Naive thymus-derived CD4-positive, alpha-beta T cell (primary cell): ENCODE measurements around the gene XRCC6. TPM values are rescaled to one million over a fixed set of nuclear protein-coding genes. Genes with fewer than 3 reads are reported as not detected.

Experiments
- polyA plus RNA-seq, 2 donors: library from polyadenylated mRNA; unstranded; fragments of 300-500 nt; fragmentation: Illumina TruSeq; gene quantifications; one replicate each; pipeline ENCODE4 v1.2.3, GENCODE V29; 2021
- total RNA-seq, 6 experiments: library from RNA in 5 of 6; stranded (reverse) in 5 of 6; gene quantifications; 1 replicate in 5 of 6; 2 replicates in 1 of 6; pipeline ENCODE4 v1.2.3 and lab custom pipeline; 2021 to 2026

Gene XRCC6
- total and polyA plus RNA-seq, 7 experiments from 2014 or later: 139 to 542 (median 168) TPM

Other genes with a start within 250 kb of the XRCC6 start
- 1 to 10 TPM; 3.8 to 8.4 (median 6.2) TPM for gene TEF, start 239.4 kb upstream of the XRCC6 start, total RNA-seq
- gene TEF, start 239.4 kb upstream of the XRCC6 start, polyA plus RNA-seq: 1 to 10 TPM; 3.5 to 6.4 TPM
- 10 to 100 TPM; 19.3 to 37.8 (median 29.8) TPM for gene TOB2, start 174.5 kb upstream of the XRCC6 start, total RNA-seq
- 1 to 10 TPM; 8.2 to 9.7 TPM for gene TOB2, start 174.5 kb upstream of the XRCC6 start, polyA plus RNA-seq
- gene PHF5A, start 152.6 kb upstream of the XRCC6 start, total RNA-seq: 10 to 100 TPM; 27.8 to 63.9 (median 36.0) TPM
- 10 to 100 TPM; 22.4 to 25.8 TPM for gene PHF5A, start 152.6 kb upstream of the XRCC6 start, polyA plus RNA-seq
- 10 to 100 TPM; 64.5 to 84.8 (median 70.3) TPM for gene ACO2, start 152.2 kb upstream of the XRCC6 start, total RNA-seq
- 100 to 1,000 TPM in 1 of 2 donors, 10 to 100 TPM in 1; 60.5 to 101 TPM for gene ACO2, start 152.2 kb upstream of the XRCC6 start, polyA plus RNA-seq
- 10 to 100 TPM; 21.7 to 59.6 (median 28.5) TPM for gene POLR3H, start 76.8 kb upstream of the XRCC6 start, total RNA-seq
- 10 to 100 TPM; 24.2 to 32.2 TPM for gene POLR3H, start 76.8 kb upstream of the XRCC6 start, polyA plus RNA-seq
- gene CSDC2, start 60.3 kb upstream of the XRCC6 start, total RNA-seq: not detected
- not detected for gene CSDC2, start 60.3 kb upstream of the XRCC6 start, polyA plus RNA-seq
- gene PMM1, start 31.5 kb upstream of the XRCC6 start, total RNA-seq: 10 to 100 TPM; 22.5 to 34.3 (median 26.9) TPM
- 10 to 100 TPM; 40.7 to 42.8 TPM for gene PMM1, start 31.5 kb upstream of the XRCC6 start, polyA plus RNA-seq
- gene DESI1, start 252 bp upstream of the XRCC6 start, total RNA-seq: 10 to 100 TPM; 17.4 to 45.7 (median 24.5) TPM
- gene DESI1, start 252 bp upstream of the XRCC6 start, polyA plus RNA-seq: 10 to 100 TPM; 10.9 to 14.4 TPM
- gene SNU13, start 67.6 kb downstream of the XRCC6 start, total RNA-seq: 100 to 1,000 TPM; 117 to 180 (median 122) TPM
- 100 to 1,000 TPM; 283 to 295 TPM for gene SNU13, start 67.6 kb downstream of the XRCC6 start, polyA plus RNA-seq
- gene MEI1, start 78.2 kb downstream of the XRCC6 start, total RNA-seq: 10 to 100 TPM; 40.4 to 69.0 (median 61.4) TPM
- gene MEI1, start 78.2 kb downstream of the XRCC6 start, polyA plus RNA-seq: 100 to 1,000 TPM; 105 to 112 TPM
- gene CCDC134, start 179.4 kb downstream of the XRCC6 start, total RNA-seq: 10 to 100 TPM; 13.7 to 22.8 (median 18.2) TPM
- 1 to 10 TPM; 4.5 to 9.1 TPM for gene CCDC134, start 179.4 kb downstream of the XRCC6 start, polyA plus RNA-seq
- gene SREBF2, start 211.8 kb downstream of the XRCC6 start, total RNA-seq: 100 to 1,000 TPM in 3 of 5 experiments, 10 to 100 TPM in 2; 71.5 to 117 (median 101) TPM
- gene SREBF2, start 211.8 kb downstream of the XRCC6 start, polyA plus RNA-seq: 10 to 100 TPM; 17.4 to 21.0 TPM